IMR-90 (cell line): Measurements from ENCODE around the gene OCLN. TPM values are rescaled to one million over a fixed set of nuclear protein-coding genes. Genes with fewer than 3 reads are reported as not detected.
"Not testable (repeated sequence)": the region's sequence is repeated elsewhere in the genome, so short reads cannot be mapped to it uniquely, and the experiment has no call there.

Experiments
- ATAC-seq: fragments of 200-7000 bp; cut with Tn5 transposase; 2 replicates; pipeline ENCODE4 v1.9.1; 2020; ENCODE audit warnings: low read depth, mild to moderate bottlenecking, moderate library complexity
- BruUV-seq: library from RNA; stranded (reverse); fragments of 400-500 nt; replicated peaks from 2 replicates; lab custom pipeline; 2021; lab: Mats Ljungman, UMichigan
- CTCF ChIA-PET: fragments of 300-600 bp; formaldehyde crosslinking; extraction: SDS; loops from one replicate; lab custom pipeline; 2021; ENCODE audit warnings: antibody characterized with exemption; lab: Yijun Ruan, JAX
- POLR2A ChIA-PET: fragments of 300-600 bp; sonication (Branson Sonifier 250); formaldehyde crosslinking; loops from one replicate; lab custom pipeline; 2022; ENCODE audit warnings: antibody characterized with exemption; ENCODE audit not compliant: unreplicated experiment; lab: Charles Lee
- DNase-seq: peaks from one replicate; pipeline ENCODE4 v3.0.0; 2013
- H2AFZ ChIP-seq: replicated peaks from 2 replicates; pipeline ENCODE3; 2013; ENCODE audit warnings: low read length, mild to moderate bottlenecking; ENCODE audit not compliant: poor library complexity
- H2AK5ac ChIP-seq: 2 replicates; pipeline ENCODE4 v1.6.1; 2013; ENCODE audit warnings: low read depth, low read length, inconsistent platforms
- H2AK9ac ChIP-seq: replicated peaks from 2 replicates; pipeline ENCODE3; 2013; ENCODE audit warnings: mild to moderate bottlenecking, low read depth, low read length, moderate library complexity; ENCODE audit not compliant: poor library complexity
- H2BK120ac ChIP-seq: 2 replicates; pipeline ENCODE4 v1.6.1; 2013; ENCODE audit warnings: low read depth, low read length, inconsistent platforms
- H2BK15ac ChIP-seq: 3 replicates; pipeline ENCODE4 v1.6.1; 2013; ENCODE audit warnings: low read depth, low read length, inconsistent platforms
- H2BK20ac ChIP-seq: 2 replicates; pipeline ENCODE4 v1.6.1; 2013; ENCODE audit warnings: low read depth, mild to moderate bottlenecking, inconsistent platforms, low read length, moderate library complexity
- H2BK5ac ChIP-seq: 2 replicates; pipeline ENCODE4 v1.6.1; 2013; ENCODE audit warnings: mild to moderate bottlenecking, low read depth, low read length, inconsistent platforms; ENCODE audit not compliant: poor library complexity, severe bottlenecking
- H3K14ac ChIP-seq: replicated peaks from 2 replicates; pipeline ENCODE4 v1.6.1; 2013; ENCODE audit warnings: low read depth, low read length, inconsistent platforms
- H3K18ac ChIP-seq: 2 replicates; pipeline ENCODE4 v1.6.1; 2013; ENCODE audit warnings: low read depth, low read length, control low read depth
- H3K23ac ChIP-seq: 2 replicates; pipeline ENCODE4 v1.6.1; 2013; ENCODE audit warnings: low read depth, low read length, inconsistent platforms
- H3K27ac ChIP-seq: 2 replicates; pipeline ENCODE4 v1.5.1; 2013; ENCODE audit warnings: mild to moderate bottlenecking, control low read depth, low read length; ENCODE audit not compliant: insufficient read depth
- H3K27me3 ChIP-seq: 2 replicates; pipeline ENCODE4 v1.6.1; 2013; ENCODE audit warnings: low read length; ENCODE audit not compliant: control insufficient read depth, insufficient read depth
- H3K36me3 ChIP-seq: 2 replicates; pipeline ENCODE4 v1.6.1; 2013; ENCODE audit warnings: low read length, mixed read lengths; ENCODE audit not compliant: control insufficient read depth, insufficient read depth
- H3K4ac ChIP-seq: 2 replicates; pipeline ENCODE4 v1.6.1; 2013; ENCODE audit warnings: low read depth, low read length, inconsistent platforms
- H3K4me1 ChIP-seq: 2 replicates; pipeline ENCODE4 v1.6.1; 2013; ENCODE audit warnings: low read length, mixed read lengths; ENCODE audit not compliant: control insufficient read depth, insufficient read depth
- H3K4me2 ChIP-seq: 2 replicates; pipeline ENCODE4 v1.6.1; 2013; ENCODE audit warnings: low read depth, mild to moderate bottlenecking, control low read depth, low read length, moderate library complexity
- H3K4me3 ChIP-seq: 2 replicates; pipeline ENCODE4 v1.5.1; 2013; ENCODE audit warnings: low read depth, mild to moderate bottlenecking, control low read depth, low read length, moderate library complexity; ENCODE audit not compliant: insufficient read depth
- H3K56ac ChIP-seq: 2 replicates; pipeline ENCODE4 v1.6.1; 2013; ENCODE audit warnings: low read length, inconsistent platforms; ENCODE audit not compliant: insufficient read depth; ENCODE audit errors: extremely low read depth
- H3K79me1 ChIP-seq, 2 experiments: 2 replicates each; pipeline ENCODE4 v1.6.1; 2013; ENCODE audit warnings: low read length in 2 of 2, inconsistent platforms in 1 of 2, low read depth in 1 of 2
- H3K9ac ChIP-seq: 2 replicates; pipeline ENCODE4 v1.6.1; 2013; ENCODE audit warnings: low read depth, low read length, control low read depth
- H3K9me1 ChIP-seq: 2 replicates; pipeline ENCODE4 v1.6.1; 2013; ENCODE audit warnings: low read length, inconsistent platforms; ENCODE audit not compliant: insufficient read depth
- H3K9me3 ChIP-seq: 2 replicates; pipeline ENCODE4 v1.6.1; 2013; ENCODE audit warnings: low read length; ENCODE audit not compliant: control insufficient read depth, insufficient read depth
- H4K20me1 ChIP-seq: 2 replicates; pipeline ENCODE4 v1.6.1; 2013; ENCODE audit warnings: low read length, inconsistent platforms; ENCODE audit not compliant: insufficient read depth
- H4K5ac ChIP-seq: 2 replicates; pipeline ENCODE4 v1.6.1; 2013; ENCODE audit warnings: mild to moderate bottlenecking, low read depth, low read length, control low read depth
- H4K8ac ChIP-seq, 2 experiments: 2 replicates each; pipeline ENCODE4 v1.6.1; 2013; ENCODE audit warnings: low read depth in 2 of 2, low read length in 2 of 2, control low read depth in 1 of 2, inconsistent platforms in 1 of 2
- H4K91ac ChIP-seq: 2 replicates; pipeline ENCODE4 v1.6.1; 2013; ENCODE audit warnings: low read depth, low read length, inconsistent platforms; ENCODE audit not compliant: insufficient read depth
- CEBPB ChIP-seq: IDR thresholded peaks from 2 replicates; pipeline ENCODE4 v1.6.1; 2012; ENCODE audit warnings: low read depth, low read length, improper control_type of control experiment
- FOS ChIP-seq: fragments of 150-350 bp; IDR thresholded peaks from 2 replicates; pipeline ENCODE4 v1.6.1; 2016; ENCODE audit warnings: low read depth, low read length
- RAD21 ChIP-seq: IDR thresholded peaks from 2 replicates; pipeline ENCODE4 v1.6.1; 2012; ENCODE audit warnings: low read length, improper control_type of control experiment
- RCOR1 ChIP-seq: IDR thresholded peaks from 2 replicates; pipeline ENCODE4 v1.6.1; 2012; ENCODE audit warnings: mild to moderate bottlenecking, low read length, improper control_type of control experiment; ENCODE audit not compliant: insufficient replicate concordance
- RFX5 ChIP-seq: IDR thresholded peaks from 2 replicates; pipeline ENCODE4 v1.8.0; 2012; ENCODE audit warnings: low read depth, mild to moderate bottlenecking, low read length, moderate library complexity
- WGBS, 2 experiments: methylation state at CpG; one replicate each; pipeline versions ENCODE4 v1.1.5 to v1.1.7; 2013; ENCODE audit warnings: missing lambda C conversion rate in 2 of 2; ENCODE audit not compliant: insufficient read length in 1 of 2; ENCODE audit errors: extremely low coverage in 2 of 2; 5-methylcytosine and 5-hydroxymethylcytosine counted together
- dilution Hi-C: fragments of 300-500 bp; cut with HindIII; formaldehyde crosslinking; loops from one replicate; pipeline ENCODE4 v1.14.3; 2018; ENCODE audit warnings: low sequenced_read_pairs; ENCODE audit not compliant: unreplicated experiment
- in situ Hi-C: fragments of 300-500 bp; cut with MboI; formaldehyde crosslinking; loops from 3 replicates; pipeline ENCODE4 v1.14.3; 2019; ENCODE audit warnings: low sequenced_read_pairs, inconsistent platforms, mixed read lengths
- intact Hi-C: fragments of 100-400 bp; cut with micrococcal nuclease; formaldehyde crosslinking; loops from 2 replicates; pipeline ENCODE4 v1.10.0; 2022
- polyA plus RNA-seq, 3 experiments: library from polyadenylated mRNA; depleted of rRNA; stranded (reverse); fragments of >200 nt; gene quantifications; 2 replicates each; pipeline ENCODE4 v1.2.3, GENCODE V29; 2012; ENCODE audit warnings: low replicate concordance in 1 of 3
- total RNA-seq: library from RNA; depleted of rRNA; stranded (reverse); fragments of >200 nt; gene quantifications from 2 replicates; pipeline ENCODE4 v1.2.3, GENCODE V29; 2012

The OCLN gene
- total and polyA plus RNA-seq, 2 of the 4 experiments (the other 2 are of a cell fraction): 0.72 to 0.99 TPM

- no TSS peak for BruUV-seq
- H3K14ac ChIP-seq: no peak overlapping the region
- dilution Hi-C loops (no loop called here), intact Hi-C loops (no loop called here), in situ Hi-C loops (no loop called here)
- no peak overlapping the region for H4K5ac ChIP-seq
- POLR2A ChIA-PET: no interaction called here
- H3K4me3 ChIP-seq: no peak overlapping the region
- H3K18ac ChIP-seq: no peak overlapping the region
- DNase-seq (peak; percentile 96), ATAC-seq (peak; percentile 81)
- H3K9me1 ChIP-seq: no peaks in the 10 kb centered on the region
- no peaks in the 10 kb centered on the region for H3K4me1 ChIP-seq
- no peak overlapping the region for H2AK9ac ChIP-seq
- no peak overlapping the region for H4K91ac ChIP-seq
- TF ChIP-seq RCOR1: no peak
- no peak for TF ChIP-seq RAD21
- peak; percentile 31; the same call in 1 of the 2 replicates for TF ChIP-seq CEBPB
- TF ChIP-seq RFX5: no peak
- TF ChIP-seq FOS: peak; percentile 51; the same call in 1 of the 2 replicates
- no peak overlapping the region for H3K23ac ChIP-seq
- no peak overlapping the region for H3K4ac ChIP-seq
- H3K56ac ChIP-seq: no peak overlapping the region
- H3K27ac ChIP-seq: no peak overlapping the region
- H3K9ac ChIP-seq: no peak overlapping the region
- peaks cover 1% of the 10 kb centered on the region; the same call in 1 of the 2 replicates for H3K27me3 ChIP-seq
- no peaks in the 10 kb centered on the region for H3K9me3 ChIP-seq
- H4K20me1 ChIP-seq: no peaks in the 10 kb centered on the region
- no peak overlapping the region for H2BK15ac ChIP-seq
- no peak overlapping the region for H2AK5ac ChIP-seq
- no peaks in the 10 kb centered on the region for H3K36me3 ChIP-seq
- 0% methylated on average over 1 of the region's 1 CpG; no CpG with 5 or more reads in 1 of the 2 experiments for WGBS, 2 experiments
- CTCF ChIA-PET: no interaction called here
- no peak overlapping the region for H2BK20ac ChIP-seq
- no peak overlapping the region for H2AFZ ChIP-seq
- no peak overlapping the region for H2BK5ac ChIP-seq
- H4K8ac ChIP-seq: no peak overlapping the region
- no peaks in the 10 kb centered on the region for H3K79me1 ChIP-seq
- H3K4me2 ChIP-seq: no peak overlapping the region
- H2BK120ac ChIP-seq: no peak overlapping the region
Observed at GRCh38 chr5:69450116-69450515, 42.5 kb upstream of the OCLN start.

- H3K23ac ChIP-seq, H3K18ac ChIP-seq, CTCF ChIA-PET, dilution Hi-C loops, H2AK5ac ChIP-seq, H2AFZ ChIP-seq, ATAC-seq, H3K9me1 ChIP-seq, H3K9ac ChIP-seq, H3K27me3 ChIP-seq, H2BK15ac ChIP-seq, BruUV-seq, H4K5ac ChIP-seq, H4K8ac ChIP-seq, POLR2A ChIA-PET, H3K56ac ChIP-seq, H3K27ac ChIP-seq, H2BK5ac ChIP-seq, H3K4me2 ChIP-seq, H4K91ac ChIP-seq, H2BK20ac ChIP-seq, H3K36me3 ChIP-seq, H4K20me1 ChIP-seq, in situ Hi-C loops, H3K9me3 ChIP-seq, H3K79me1 ChIP-seq, H2BK120ac ChIP-seq, H3K14ac ChIP-seq, H3K4ac ChIP-seq, H3K4me3 ChIP-seq, H3K4me1 ChIP-seq, intact Hi-C loops, DNase-seq, H2AK9ac ChIP-seq: not testable (repeated sequence)
- WGBS, 2 experiments: 100% methylated on average over 5 of the region's 8 CpGs; no CpG with 5 or more reads in 1 of the 2 experiments
Observed at GRCh38 chr5:69450527-69450926, 42.1 kb upstream of the OCLN start.
